Measurements from ENCODE around the gene ARHGEF25. TPM values are rescaled to one million over a fixed set of nuclear protein-coding genes. Genes with fewer than 3 reads are reported as not detected.

The ARHGEF25 gene
- total RNA-seq (2021) (20.9 and 32.5 TPM in 2 replicates), Bru-seq, nascent RNA (percentile 54 among the genes with signal in this experiment), BruChase-seq, experiment 1, labeled RNA remaining after a 2-hour chase (percentile 61 among the genes with signal in this experiment), BruChase-seq, experiment 2, labeled RNA remaining after a 6-hour chase (percentile 65 among the genes with signal in this experiment)
- long read RNA-seq, partial matches to known transcripts = 1 of 3 reads
- long read RNA-seq, other reads (novel, unspliced or antisense) = 2 of 3 reads

- Histone ChIP-seq H3K27ac (ENCODE audit: low read depth, low read length, poor library complexity, severe bottlenecking) (peak within 1 kb of the TSS; percentile 92), H3K27me3 (replicated peaks; ENCODE audit: insufficient read depth, low read depth, low read length, poor library complexity) (no peaks in the 10 kb centered on the region), H3K4me3 (ENCODE audit: low read depth, low read length, poor library complexity, severe bottlenecking) (peak within 1 kb of the TSS; percentile 78), H3K9me3 (ENCODE audit: low read depth, low read length, poor library complexity, severe bottlenecking) (no peaks in the 10 kb centered on the region), H3K36me3 (ENCODE audit: insufficient read depth, low read length, poor library complexity, severe bottlenecking) (peaks cover 13% of the 10 kb centered on the region), H3K4me1 (ENCODE audit: insufficient read depth, low read length, poor library complexity, severe bottlenecking) (peaks cover 20% of the 10 kb centered on the region)
- no TSS peak for BruUV-seq (replicated peaks)
- POLR2A ChIA-PET (ENCODE audit: low non-redundant PET) = interaction anchor here (0.5 to 0.6 kb wide), 2 partner anchors 133 to 187 kb away, joined by 3 to 9 read pairs; partner anchors contain the start of gene TSPAN31
- no peak for TF ChIP-seq EZH2 (IDR thresholded peaks at IDR 0.05; ENCODE audit: borderline replicate concordance, low read depth, low read length, poor library complexity, severe bottlenecking)
- no peak for TF ChIP-seq CTCF (conservative IDR thresholded peaks at IDR 0.05; ENCODE audit: low read depth, low read length)
- intact Hi-C loops (cut with micrococcal nuclease; ENCODE audit: unreplicated experiment) = no loop called here
- DNase-seq (ENCODE audit: low spot score) = peak; percentile 78
- CTCF ChIA-PET = interaction anchor here (1.0 kb wide), 1 partner anchor 27 kb away, joined by 3 read pairs; no protein-coding TSS in a partner anchor
Observed at GRCh38 chr12:57611108-57611826, at the start of gene ARHGEF25. Gene ARHGEF25, plus strand, starts transcription at chr12:57611435. Its CDS starts 460 bp downstream, at chr12:57611895.

GRCh38 chr12:57563358-57563757 is 47.9 kb upstream of the ARHGEF25 start:
- ChIA-PET POLR2A (ENCODE audit: low non-redundant PET) (no interaction called here), CTCF (no interaction called here)

GRCh38 chr12:57564178-57564740 is 47.0 kb upstream of the ARHGEF25 start:
- ChIA-PET POLR2A (ENCODE audit: low non-redundant PET) (no interaction called here), CTCF (no interaction called here)
- no peak overlapping the region for H3K4me3 ChIP-seq (ENCODE audit: low read depth, low read length, poor library complexity, severe bottlenecking)
- BruUV-seq (replicated peaks) = no TSS peak
- TF ChIP-seq EZH2 (IDR thresholded peaks at IDR 0.05; ENCODE audit: borderline replicate concordance, low read depth, low read length, poor library complexity, severe bottlenecking) = no peak
- TF ChIP-seq CTCF (conservative IDR thresholded peaks at IDR 0.05; ENCODE audit: low read depth, low read length) = no peak
- H3K36me3 ChIP-seq (ENCODE audit: insufficient read depth, low read length, poor library complexity, severe bottlenecking) = no peaks in the 10 kb centered on the region
- H3K9me3 ChIP-seq (ENCODE audit: low read depth, low read length, poor library complexity, severe bottlenecking) = no peaks in the 10 kb centered on the region
- H3K27ac ChIP-seq (ENCODE audit: low read depth, low read length, poor library complexity, severe bottlenecking) = no peak overlapping the region
- intact Hi-C loops (cut with micrococcal nuclease; ENCODE audit: unreplicated experiment) = no loop called here
- no peaks in the 10 kb centered on the region for H3K4me1 ChIP-seq (ENCODE audit: insufficient read depth, low read length, poor library complexity, severe bottlenecking)
- DNase-seq (ENCODE audit: low spot score) = no peak
- no peaks in the 10 kb centered on the region for H3K27me3 ChIP-seq (replicated peaks; ENCODE audit: insufficient read depth, low read depth, low read length, poor library complexity)

More at GRCh38 chr12:57563358-57563757, 47.9 kb upstream of the ARHGEF25 start:
- Histone ChIP-seq H3K36me3 (ENCODE audit: insufficient read depth, low read length, poor library complexity, severe bottlenecking) (no peaks in the 10 kb centered on the region), H3K27ac (ENCODE audit: low read depth, low read length, poor library complexity, severe bottlenecking) (no peak overlapping the region), H3K27me3 (replicated peaks; ENCODE audit: insufficient read depth, low read depth, low read length, poor library complexity) (no peaks in the 10 kb centered on the region), H3K4me3 (ENCODE audit: low read depth, low read length, poor library complexity, severe bottlenecking) (no peak overlapping the region), H3K4me1 (ENCODE audit: insufficient read depth, low read length, poor library complexity, severe bottlenecking) (no peaks in the 10 kb centered on the region), H3K9me3 (ENCODE audit: low read depth, low read length, poor library complexity, severe bottlenecking) (no peaks in the 10 kb centered on the region)
- intact Hi-C loops (cut with micrococcal nuclease; ENCODE audit: unreplicated experiment) = no loop called here
- no peak for DNase-seq (ENCODE audit: low spot score)
- no TSS peak for BruUV-seq (replicated peaks)
- TF ChIP-seq EZH2 (IDR thresholded peaks at IDR 0.05; ENCODE audit: borderline replicate concordance, low read depth, low read length, poor library complexity, severe bottlenecking) (no peak), CTCF (conservative IDR thresholded peaks at IDR 0.05; ENCODE audit: low read depth, low read length) (no peak)
